NCI-H2081 treated with DMSO at 0.1 percent for 48 hours (cell line): ENCODE data around the gene CCDC50.

Experiments used
- DNase-seq: peaks from one replicate; lab custom pipeline; 2025; lab: John Stamatoyannopoulos, UW

Gene CCDC50

DNA sequence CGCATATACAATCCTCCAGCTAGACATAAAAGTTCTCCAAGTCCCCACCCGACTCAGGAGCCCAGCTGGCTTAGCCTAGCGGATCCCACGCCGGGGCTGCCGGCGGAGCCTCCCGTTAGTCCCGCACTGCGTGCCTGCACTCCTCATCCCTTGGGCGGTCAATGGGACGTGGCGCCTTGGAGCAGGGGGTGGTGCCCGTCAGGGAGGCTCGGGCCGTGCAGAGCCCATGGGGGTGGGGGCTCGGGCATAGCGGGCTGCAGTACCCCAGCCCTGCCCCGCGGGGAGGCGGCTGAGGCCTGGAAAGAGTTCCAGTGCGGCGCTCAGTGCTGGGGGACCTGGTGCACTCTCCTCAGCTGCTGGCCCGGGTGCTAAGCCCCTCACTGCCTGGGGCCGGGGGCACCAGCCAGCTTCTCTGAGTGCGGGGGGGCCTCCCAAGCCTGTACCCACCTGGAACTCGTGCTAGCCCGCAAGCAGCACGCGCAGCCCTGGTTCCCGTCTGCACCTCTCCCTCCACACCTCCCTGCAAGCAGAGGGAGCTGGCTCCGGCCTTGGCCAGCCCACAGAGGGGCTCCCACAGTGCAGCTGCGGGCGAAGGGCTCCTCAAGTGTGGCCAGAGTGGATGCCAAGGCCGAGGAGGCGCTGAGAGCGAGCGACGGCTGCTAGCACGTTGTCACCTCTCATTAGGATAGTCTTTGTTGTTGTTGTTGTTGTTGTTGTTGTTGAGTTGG, 12.2 kb upstream of the CCDC50 start:
- DNase-seq, result no peak

DNA sequence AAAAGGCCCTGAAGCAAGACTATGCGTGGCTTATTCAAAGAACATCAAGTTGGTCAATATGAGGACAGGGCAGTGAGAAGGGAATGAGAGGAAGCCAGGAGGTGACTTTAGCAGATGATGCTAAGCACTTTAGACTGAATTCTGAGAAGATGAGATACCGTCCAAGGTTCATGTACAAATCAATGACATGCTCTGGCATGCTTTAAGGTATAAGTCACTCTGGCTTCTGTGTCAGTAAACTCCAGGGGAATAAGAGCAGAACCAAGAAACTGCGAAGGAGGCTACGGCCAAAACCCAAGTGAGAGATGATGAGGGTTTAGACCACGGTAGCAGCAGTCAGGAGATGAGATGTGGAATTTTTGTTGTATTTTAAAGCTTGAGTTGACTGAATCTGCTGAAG, 8.9 kb upstream of the CCDC50 start:
- no peak for DNase-seq

DNA sequence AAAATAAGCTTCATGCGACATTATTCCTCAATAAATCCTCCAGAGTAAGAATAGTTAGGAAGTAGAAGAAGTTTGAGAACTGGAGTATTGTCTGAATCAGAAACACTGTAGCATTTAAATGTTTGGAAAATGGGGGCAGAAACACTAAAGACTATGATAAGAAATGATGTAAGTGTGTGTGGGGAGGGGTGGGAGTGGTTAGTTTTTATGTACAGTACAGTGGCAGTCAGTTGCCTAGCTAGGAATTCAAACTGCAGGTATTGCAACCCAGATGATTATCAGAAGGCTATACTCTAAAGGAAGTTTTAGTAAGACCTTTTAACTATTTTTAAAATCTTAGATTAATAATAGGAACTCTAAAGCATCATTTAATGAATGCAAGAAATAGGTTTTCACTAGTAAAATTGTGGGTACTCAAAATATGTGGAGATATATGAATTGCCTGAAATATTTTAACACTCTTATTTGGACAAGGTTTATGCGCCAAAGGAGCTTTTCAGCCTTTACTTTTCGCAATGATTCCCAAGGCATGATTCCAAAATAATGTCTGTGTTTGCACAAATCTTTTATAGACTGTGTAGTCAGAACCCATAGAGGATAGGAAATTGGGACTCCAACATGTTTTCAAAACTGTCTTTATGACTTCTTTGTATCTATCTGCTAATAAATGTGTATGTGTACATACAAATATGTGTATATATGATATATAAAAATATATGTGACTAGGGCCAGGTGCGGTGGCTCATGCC, 8.0 kb upstream of the CCDC50 start:
- no peak for DNase-seq

DNA sequence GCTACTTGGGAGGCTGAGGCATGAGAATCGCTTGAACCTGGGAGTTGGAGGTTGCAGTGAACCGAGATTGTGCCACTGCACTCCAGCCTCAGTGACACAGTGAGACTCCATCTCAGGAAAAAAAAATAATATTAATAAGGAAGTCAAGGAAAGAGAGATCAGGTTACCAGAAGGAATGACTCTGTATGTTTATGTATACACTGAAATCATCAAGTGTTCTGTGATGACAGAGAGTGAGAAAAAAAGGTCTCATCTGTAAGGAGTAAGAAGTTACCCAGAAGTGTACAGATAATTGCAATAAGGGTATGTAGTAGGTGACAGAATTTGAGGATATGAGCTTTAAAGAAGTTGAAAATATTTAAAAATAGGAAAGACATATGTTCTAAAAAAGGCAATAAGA, 4.3 kb upstream of the CCDC50 start:
- DNase-seq, result no peak

DNA sequence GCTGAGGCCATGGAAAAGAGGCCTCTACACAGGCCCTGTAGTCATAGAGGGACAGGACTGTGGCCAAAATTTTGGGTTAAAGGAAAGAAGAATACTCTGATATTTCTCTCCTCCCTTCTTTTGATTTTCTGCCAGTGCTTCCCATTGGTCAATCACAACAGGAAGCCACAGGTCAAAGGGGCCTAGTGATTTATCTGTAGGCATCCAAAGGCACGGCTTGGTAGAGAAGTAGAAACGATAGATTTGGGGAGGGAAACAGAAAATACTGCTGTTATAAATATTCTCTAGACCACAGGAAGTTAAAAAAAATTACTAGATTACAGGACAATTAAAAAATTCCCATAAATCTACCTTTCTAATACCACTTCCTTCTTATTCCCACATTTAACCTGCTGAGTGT, 1.7 kb upstream of the CCDC50 start:
- DNase-seq, result no peak

DNA sequence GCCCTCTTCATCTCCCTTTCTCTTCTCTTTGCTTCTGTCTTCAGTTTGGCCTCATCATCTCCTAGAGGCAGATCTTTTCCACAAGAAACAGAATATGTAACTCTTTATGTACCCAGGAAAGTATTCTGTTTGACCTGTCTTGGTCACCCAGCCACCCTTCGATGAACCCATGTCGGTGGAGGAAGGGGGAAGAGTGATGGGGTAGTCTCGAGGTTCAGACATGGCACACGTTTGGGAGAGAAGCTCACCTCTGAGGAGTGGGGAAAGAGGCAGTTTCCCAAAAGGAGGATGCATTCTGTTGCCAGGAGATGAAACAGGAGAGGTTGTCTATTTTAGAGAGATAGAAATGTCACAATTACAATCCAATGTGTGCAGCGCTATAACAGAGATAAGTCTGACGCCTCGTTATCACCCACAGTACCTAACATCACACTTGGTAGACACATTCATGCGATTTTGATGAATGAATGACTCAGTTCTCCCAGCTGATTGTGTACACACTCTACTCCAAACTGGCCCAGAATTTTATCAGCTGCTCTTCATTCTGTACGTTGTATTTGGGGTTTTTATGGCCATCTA, 722 bp upstream of the CCDC50 start:
- no peak for DNase-seq

DNA sequence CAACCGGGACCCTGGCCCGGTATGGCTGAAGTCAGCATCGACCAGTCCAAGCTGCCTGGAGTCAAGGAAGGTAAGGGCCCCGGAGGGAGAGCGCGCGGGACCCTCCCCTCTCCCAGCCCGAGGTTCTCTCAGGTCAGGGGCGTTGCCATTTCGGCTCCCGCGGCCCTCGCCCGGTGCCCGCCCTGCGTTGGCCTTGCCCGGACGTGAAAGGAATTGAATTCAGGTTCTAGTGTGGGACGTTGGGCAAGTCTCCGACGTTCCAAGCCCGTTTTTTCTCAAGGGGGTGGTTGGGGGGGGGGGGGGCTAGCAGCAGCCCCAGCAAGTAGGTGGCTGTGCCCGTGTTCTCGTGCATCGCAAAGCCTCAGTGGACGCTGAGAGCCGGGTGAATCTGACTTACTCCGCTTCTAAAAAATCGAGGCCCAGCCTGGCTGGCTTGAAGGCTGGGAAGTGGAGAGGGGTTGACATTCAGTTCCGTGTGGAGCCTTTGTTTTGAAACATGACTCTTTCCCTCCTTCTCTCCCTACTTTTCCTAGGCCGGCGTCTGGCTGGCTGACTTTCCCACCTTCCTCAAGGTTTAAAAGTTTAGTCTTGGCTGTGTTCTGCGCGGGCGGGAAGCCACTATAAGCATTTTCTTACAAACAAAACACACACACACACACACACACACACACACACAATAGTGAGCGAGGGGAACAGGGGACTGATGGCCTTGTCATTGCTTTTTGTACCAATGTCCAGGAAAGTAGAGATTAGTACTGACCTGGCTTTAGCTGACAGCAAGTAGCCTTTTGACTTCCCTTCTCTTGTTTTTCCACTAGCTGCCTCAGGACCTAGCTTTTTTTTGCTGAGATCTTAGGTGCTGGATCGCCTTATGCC, 698 bp downstream of the CCDC50 start, which contains the start of gene UTS2B:
UTS2B (minus strand) TSS at position 873 of the 876 bp plus-strand sequence. CDS start 48,337 bp downstream, outside the sequence.
- DNase-seq, result no peak

DNA sequence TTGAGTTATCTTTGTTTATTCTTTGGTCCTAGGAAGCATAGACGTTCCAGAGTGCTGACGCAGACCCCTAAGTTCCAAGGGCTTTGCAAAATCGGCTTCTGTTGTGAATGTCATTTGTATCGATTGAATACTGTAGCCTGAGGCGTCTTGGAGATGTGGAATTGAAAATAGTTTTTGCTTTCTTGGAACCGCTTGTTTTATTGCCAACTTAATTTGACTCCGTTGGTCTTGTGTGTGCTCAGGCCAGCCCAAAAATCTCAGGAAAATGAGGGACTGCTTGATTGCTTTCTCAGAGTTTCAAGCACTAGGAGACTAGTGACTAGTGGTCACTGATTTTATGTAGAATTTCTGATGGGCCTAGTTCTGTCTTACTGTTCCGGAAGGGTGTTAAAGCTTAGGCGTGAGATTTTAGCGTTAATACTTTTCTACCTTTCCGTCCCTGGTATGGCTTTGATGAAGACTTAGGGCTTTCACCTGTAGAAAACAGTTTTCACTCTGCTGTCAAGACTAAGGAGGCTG, 1.4 kb downstream of the CCDC50 start:
- no peak for DNase-seq

DNA sequence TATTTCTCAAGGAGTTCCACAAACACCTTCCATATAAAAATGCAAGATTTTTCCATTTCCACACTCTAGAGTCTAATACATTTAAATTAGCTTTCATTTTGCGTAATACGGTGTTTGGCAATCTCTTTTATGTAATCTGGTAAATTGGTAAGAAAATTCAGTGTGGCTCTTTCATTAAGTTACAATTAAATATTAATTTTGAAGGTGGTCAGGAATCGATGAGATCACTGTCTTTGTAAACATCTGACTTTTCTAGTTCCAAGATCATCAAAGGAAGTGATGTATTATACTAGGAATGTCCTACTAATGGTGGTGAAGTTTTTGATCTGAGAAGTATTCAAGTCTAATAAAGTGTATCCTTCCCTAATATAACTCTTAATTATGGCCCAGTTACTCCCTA, 2.2 kb downstream of the CCDC50 start:
- no peak for DNase-seq

DNA sequence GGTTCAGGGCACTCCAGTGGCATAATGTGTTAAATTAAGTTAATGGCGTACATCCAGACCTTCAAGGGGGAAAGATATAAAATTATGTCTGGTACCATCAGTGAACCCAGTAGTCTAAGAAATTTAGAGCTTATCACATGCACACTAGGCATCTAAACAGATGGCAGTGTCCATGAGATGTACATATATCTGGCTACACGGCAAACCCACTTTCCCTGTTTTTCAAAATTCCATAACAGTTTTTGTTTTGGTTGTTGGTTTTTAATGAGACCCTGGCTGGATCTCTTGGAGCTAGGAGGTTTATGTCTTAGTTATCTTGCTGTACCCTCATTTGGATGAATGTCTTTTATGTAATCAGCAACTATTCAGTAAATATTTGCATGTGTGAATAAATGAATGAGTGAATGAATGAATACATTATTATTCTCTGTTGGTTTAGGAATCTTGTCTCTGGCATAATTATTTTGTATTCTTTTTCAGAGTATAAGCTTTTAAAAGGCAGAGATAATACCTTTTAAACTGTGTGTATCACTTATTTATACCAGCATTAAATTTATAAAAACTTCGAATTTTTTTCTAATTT, 4.2 kb downstream of the CCDC50 start:
- no peak for DNase-seq

DNA sequence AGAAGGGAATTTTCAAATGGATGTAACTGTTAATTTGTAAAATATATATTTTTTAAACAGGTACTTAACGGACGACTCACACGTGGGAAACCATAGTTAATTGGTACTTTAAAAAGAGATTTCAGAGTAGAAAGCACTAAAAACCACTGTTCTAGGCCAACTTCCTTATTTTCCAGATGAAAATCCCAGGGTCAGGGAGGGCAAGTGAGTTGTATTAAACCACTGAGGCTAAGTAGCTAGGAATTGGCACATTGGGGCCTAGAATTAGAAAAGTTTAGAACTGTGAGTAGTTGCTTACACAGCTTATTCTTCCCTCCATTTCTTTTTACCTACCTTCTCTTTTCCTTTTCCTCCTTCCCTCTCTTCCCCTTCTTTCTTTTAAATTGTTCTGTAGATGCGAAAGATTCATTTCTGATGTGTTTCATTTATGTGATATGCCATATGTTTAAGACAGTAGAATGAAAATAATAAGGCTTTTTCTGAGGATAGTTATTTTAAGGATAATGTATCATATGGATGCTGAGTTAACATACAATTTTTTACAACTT, 5.2 kb downstream of the CCDC50 start:
- no peak for DNase-seq

DNA sequence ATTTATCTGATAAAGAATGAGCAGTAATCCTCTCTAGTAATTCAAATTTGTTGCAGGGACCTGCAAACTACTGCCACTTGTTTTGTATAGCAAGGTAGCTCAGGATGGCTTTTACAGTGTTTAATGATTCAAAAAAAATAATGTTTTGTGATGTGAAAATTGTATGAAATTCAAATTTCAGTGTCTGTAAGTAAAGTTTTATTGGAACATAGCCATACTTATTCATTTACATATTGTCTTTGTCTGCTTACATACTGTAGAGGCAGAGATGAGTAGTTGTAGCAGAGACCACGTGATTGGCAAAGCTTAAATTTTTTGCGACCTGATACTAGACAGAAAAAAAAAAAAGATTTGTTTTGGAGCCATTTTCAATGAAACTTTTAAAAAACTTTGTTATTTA, 7.6 kb downstream of the CCDC50 start:
- no peak for DNase-seq

DNA sequence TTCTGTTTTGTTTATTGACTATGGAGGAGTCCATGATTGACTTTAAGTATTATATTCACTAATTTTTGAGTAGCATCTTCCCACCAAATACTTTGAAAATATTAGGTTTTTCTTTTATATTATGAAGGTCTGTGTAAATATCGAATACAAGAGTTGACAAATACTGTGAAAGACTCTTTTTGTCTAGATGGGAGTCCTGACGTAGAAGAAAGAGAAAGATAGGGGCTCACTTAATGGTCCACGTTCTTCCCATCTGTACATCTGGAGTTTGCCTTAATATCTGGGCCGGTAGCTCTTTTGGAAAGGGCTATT, 8.9 kb downstream of the CCDC50 start:
- no peak for DNase-seq

DNA sequence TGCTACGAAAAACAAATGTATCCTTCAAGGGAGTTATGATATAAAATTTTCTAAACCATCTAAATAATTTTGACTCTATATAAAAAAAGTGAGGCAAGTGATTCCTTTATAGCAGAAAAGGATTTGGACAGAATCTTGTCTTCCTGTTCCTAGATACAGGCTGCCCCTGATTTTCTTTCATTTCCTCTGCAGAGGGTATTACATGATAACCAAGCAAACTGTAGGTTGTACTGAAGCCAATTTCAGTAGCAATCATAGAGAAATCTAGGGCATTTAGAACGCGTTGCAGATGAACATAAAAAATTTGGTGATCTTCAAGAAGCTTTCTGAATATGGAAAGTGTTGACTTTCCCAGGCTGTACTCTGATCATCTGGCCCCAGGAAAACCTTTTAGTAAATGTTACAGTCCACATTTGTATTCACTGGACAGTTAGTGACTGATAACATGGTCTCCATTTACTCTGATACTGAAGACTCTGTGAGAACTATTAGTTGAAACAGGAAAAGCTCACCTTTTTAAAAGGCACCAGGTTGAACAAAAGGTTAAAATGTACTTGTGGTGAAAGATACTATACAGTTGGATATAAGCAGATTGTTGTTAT, 10.2 kb downstream of the CCDC50 start:
- no peak for DNase-seq

DNA sequence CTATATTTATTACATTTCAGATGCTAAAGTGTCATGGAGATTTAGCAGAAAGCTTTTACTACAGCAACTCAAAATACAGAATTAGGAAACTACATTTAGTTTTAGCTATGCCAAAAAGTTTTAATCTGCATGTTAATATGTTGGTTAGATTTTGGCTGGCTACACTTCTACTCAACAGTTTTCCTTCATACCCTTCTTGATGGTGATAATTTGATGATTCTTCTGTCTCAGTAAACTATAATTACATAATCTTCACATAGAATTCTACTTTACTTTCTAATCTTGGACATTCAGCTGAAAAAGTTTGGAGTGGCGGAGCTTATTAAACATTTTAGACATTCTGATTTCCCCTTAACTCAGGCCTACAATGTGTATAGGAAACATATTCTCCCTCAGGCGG, 11.2 kb downstream of the CCDC50 start:
- no peak for DNase-seq

DNA sequence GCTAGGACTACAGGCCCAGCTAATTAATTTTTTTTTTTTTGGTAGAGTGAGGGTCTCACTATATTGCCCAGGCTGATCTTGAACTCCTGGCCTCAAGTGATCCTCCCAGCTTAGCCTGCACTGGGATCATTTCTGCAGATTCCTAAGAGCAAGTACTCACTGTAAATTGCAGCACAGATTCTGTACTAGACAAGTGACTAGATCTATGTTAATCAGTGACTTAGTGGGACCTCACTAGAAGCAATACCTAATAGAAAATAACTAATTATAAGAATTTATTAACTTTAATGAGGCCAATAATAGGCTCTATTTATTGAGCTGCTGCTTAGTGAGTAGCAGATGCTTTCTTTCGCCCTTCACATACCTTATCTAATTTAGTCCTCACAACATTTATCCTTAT, 11.8 kb downstream of the CCDC50 start:
- DNase-seq, result no peak

DNA sequence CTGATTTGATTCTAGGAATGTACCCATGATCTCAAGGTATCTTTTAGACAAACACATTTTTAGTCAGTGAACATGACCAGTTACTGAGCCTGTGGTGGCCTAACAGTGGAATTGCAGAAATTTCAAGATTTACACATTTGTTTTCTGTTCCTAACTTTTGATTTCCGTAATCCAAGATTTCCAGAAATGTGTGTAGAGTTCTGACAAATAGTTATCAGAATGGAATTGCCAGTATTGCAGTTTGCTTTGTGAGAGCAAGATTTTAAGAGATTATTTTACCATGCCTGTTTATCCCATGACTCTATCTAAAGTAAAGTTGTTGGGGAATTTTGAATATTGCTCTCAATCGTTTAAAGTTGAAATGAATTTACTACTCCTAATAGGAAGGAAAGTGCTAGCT, 12.8 kb downstream of the CCDC50 start:
- no peak for DNase-seq

DNA sequence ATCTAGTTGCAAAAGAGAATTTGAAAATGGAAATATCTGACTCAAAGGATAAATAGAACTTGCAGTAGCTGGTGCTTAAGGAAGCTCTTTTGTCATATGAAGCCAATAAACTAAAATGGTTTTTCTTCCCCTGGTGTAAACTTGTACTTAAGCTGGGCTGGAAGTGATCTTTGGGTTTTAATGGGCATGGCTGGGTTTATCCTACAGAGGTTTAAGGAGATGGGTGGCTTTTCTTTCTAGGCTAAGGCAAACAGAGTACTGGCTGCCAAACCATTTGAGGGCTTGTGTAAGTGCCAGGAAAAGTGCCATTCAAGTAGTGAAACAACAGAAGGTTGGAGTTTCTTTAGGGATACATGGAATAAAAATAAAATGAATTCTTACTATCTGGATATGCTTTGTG, 13.2 kb downstream of the CCDC50 start:
- no peak for DNase-seq

DNA sequence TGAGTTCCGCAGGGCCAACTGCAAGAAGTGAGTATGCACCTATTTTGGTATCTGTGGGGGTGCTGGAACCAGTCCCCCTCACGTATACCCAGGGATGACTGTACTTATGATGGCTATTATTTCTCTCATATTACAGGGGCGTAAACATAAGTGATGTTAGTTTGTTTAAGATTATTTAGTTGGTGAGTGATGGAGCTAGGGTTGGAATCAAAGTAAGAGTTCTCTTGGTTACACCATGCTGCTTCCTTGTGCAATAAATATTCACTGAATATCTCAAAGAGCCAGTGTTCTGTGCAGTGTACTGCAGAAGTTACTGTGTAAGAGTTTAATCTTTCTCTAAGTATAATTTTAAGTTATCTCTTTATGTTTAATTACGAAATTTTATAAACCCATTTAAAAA, 13.9 kb downstream of the CCDC50 start:
- no peak for DNase-seq

DNA sequence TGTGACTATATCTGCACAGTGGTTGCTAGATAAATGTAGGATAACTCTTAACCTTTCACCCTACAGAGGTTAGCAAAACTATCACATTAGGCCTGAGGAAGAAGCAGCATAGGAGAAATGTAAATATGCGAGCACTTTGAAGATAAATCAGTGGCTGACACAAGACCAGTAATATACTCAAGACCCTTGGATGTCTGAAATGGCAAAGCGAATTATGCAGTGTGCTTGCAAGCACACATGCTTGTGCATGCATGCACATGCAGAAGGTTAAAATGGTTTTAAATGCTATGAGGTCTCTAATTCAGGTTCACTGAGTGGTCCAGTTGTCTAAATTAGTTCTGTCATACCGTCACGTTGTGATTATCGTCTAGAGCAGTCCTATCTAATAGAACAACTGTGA, 14.7 kb downstream of the CCDC50 start:
- DNase-seq, result no peak

DNA sequence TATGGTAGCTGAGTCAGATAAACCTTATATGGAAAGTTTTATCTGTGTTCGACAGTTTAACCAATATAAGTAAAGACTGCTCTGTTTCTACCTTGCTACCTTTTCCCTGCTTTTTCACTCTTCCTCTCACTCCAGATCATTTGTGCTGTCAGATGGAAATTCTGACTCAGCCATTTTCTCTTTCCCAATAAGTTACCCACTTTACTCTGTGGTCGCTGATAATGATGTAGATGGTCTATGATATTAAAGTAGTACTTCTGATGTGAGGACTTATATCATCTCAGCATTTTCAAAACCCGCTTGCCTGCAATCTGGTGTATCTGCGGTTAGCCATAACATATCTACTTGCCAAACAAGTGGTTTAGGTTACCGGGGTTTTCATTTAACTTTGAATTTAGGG, 16.1 kb downstream of the CCDC50 start:
- DNase-seq, result no peak
